ENCODE data around the gene SLC25A43. TPM values are rescaled to one million over a fixed set of nuclear protein-coding genes. Genes with fewer than 3 reads are reported as not detected.
A peak's percentile ranks its signal among the peaks of the same experiment; 100 is the strongest.

SLC25A43 gene
- total RNA-seq, 4 donors from 2014 or later, result 0.87 to 2.7 (median 1.8) TPM

DNA sequence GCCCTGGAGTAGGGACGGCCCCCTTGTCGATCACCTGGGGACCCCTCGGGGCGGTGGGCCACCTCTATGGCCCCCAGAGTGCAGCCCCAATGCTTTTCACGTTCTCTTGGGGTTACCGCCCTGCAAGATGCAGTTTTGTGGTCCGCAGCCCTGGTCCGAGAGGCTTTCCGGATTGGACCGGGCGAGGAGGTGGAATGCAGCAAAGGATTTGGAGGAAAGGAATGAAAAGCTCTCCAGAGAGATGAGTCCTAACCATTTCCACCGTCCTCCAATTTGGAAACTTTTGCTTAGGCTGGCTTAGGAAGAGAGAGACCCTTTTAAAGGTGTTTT is 601 bp downstream of the SLC25A43 start:
- TF ChIP-seq, protein P1, sequence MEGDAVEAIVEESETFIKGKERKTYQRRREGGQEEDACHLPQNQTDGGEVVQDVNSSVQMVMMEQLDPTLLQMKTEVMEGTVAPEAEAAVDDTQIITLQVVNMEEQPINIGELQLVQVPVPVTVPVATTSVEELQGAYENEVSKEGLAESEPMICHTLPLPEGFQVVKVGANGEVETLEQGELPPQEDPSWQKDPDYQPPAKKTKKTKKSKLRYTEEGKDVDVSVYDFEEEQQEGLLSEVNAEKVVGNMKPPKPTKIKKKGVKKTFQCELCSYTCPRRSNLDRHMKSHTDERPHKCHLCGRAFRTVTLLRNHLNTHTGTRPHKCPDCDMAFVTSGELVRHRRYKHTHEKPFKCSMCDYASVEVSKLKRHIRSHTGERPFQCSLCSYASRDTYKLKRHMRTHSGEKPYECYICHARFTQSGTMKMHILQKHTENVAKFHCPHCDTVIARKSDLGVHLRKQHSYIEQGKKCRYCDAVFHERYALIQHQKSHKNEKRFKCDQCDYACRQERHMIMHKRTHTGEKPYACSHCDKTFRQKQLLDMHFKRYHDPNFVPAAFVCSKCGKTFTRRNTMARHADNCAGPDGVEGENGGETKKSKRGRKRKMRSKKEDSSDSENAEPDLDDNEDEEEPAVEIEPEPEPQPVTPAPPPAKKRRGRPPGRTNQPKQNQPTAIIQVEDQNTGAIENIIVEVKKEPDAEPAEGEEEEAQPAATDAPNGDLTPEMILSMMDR (IDR thresholded peaks at IDR 0.05 in 4 of 5, conservative IDR thresholded peaks at IDR 0.05 in 1 of 5), result no peak
- TF ChIP-seq POLR2A (IDR thresholded peaks at IDR 0.05), result no peak
- intact Hi-C loops (cut with DNase I; ENCODE audit: low total_unique reads), result no loop called here
- ATAC-seq (peak in 1 of 2 donors; percentile 21), DNase-seq (no peak)
- no peaks in the 10 kb centered on the region for H3K4me1 ChIP-seq
- H3K9me3 ChIP-seq, result no peaks in the 10 kb centered on the region
- H3K36me3 ChIP-seq, result no peaks in the 10 kb centered on the region
- peak overlapping the region; percentile 44 to 56 (median 52) for H3K4me3 ChIP-seq
- in situ Hi-C loops (cut with MboI; ENCODE audit: low sequenced_read_pairs in 4 of 4), result no loop called here
- H3K27me3 ChIP-seq, result peaks cover 0 to 13% (median 0%) of the 10 kb centered on the region in 3 donors
- peak overlapping the region; percentile 51 to 68 (median 62) for H3K27ac ChIP-seq

DNA sequence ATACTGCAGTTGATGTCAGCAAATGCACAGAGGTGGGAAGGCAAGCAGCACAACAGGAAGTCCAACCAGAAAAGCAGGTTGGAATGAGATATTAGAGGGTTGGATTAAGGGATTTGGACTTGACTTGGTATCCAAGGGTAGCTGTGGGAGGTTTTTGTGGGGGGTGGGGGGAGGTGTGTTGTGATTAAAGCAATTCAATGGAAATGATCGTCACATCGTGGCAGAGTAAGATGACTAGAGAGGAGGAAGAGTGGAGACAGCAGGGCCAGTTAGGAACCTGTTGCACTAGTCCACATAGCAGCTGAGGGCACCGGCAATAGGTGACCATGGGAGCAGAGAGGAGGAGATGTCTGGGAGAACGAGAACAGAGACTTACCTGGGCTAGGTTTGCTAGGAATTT is 2.4 kb downstream of the SLC25A43 start:
- no peaks in the 10 kb centered on the region for H3K9me3 ChIP-seq
- in situ Hi-C loops (cut with MboI; ENCODE audit: low sequenced_read_pairs in 4 of 4), result no loop called here

DNA sequence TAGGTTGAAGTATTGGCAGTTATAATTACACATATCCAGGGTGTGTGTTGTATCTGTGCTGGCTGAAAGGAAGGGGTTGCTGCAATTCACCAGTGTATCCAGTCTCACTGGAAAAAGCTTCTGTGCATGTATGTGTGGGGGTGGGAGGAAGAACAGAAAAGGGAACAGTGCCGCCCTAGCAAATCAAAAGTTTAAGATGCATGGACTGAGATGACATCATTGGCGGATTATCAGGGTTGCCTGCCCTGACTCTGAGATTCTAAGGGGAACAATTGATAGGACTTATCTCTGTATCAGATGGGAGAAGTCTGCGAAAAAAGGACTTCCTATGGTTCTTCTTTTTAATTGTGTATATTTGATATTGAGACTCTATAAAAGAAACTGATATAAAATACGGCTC is 3.5 kb downstream of the SLC25A43 start:
- intact Hi-C loops (cut with DNase I; ENCODE audit: low total_unique reads), result no loop called here

More for the DNA sequence above, 2.4 kb downstream of the SLC25A43 start:
- ATAC-seq, result no peak
- no peak overlapping the region for H3K4me3 ChIP-seq
- TF ChIP-seq, protein P1 (IDR thresholded peaks at IDR 0.05 in 4 of 5, conservative IDR thresholded peaks at IDR 0.05 in 1 of 5), result no peak
- no peak for TF ChIP-seq POLR2A (IDR thresholded peaks at IDR 0.05)
- H3K27me3 ChIP-seq, result peaks cover 0 to 13% (median 0%) of the 10 kb centered on the region in 3 donors
- H3K36me3 ChIP-seq, result no peaks in the 10 kb centered on the region
- no peak for DNase-seq
- H3K27ac ChIP-seq, result no peak overlapping the region
- intact Hi-C loops (cut with DNase I; ENCODE audit: low total_unique reads), result no loop called here
- H3K4me1 ChIP-seq, result no peaks in the 10 kb centered on the region

DNA sequence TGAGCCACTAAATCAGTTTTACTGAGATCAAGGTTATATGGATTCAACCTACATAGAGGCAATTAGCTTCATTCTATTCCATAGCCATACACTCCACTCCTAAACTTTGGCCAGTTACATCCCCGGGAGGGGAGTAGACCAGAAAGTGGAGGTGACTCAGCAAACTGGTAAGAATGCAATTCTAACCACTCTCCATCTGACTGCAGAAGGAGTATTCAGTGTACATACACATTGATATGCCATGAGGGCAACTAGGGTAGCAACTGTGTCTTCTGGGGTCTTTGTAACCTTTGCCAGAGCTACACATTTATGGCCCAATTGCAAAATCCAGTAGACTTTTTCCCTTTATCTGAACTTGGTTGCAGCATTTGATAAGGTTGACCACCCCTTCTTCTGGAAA is 7.6 kb downstream of the SLC25A43 start:
- Histone ChIP-seq H3K27ac (no peak overlapping the region), H3K27me3 (no peaks in the 10 kb centered on the region), H3K9me3 (no peaks in the 10 kb centered on the region), H3K4me1 (no peaks in the 10 kb centered on the region), H3K4me3 (no peak overlapping the region), H3K36me3 (no peaks in the 10 kb centered on the region)
- DNase-seq, result no peak
- TF ChIP-seq, protein P1 (IDR thresholded peaks at IDR 0.05 in 4 of 5, conservative IDR thresholded peaks at IDR 0.05 in 1 of 5), result no peak
- no peak for TF ChIP-seq POLR2A (IDR thresholded peaks at IDR 0.05)
- in situ Hi-C loops (cut with MboI; ENCODE audit: low sequenced_read_pairs in 4 of 4) (no loop called here), intact Hi-C loops (cut with DNase I; ENCODE audit: low total_unique reads) (no loop called here)
- ATAC-seq, result no peak

More for the DNA sequence above, 3.5 kb downstream of the SLC25A43 start:
- Histone ChIP-seq H3K4me1 (no peaks in the 10 kb centered on the region), H3K9me3 (no peaks in the 10 kb centered on the region), H3K36me3 (no peaks in the 10 kb centered on the region), H3K4me3 (no peak overlapping the region), H3K27me3 (peaks cover 0 to 13% (median 0%) of the 10 kb centered on the region in 3 donors), H3K27ac (no peak overlapping the region)
- in situ Hi-C loops (cut with MboI; ENCODE audit: low sequenced_read_pairs in 4 of 4), result no loop called here
- no peak for TF ChIP-seq POLR2A (IDR thresholded peaks at IDR 0.05)
- TF ChIP-seq, protein P1 (IDR thresholded peaks at IDR 0.05 in 4 of 5, conservative IDR thresholded peaks at IDR 0.05 in 1 of 5), result no peak
- DNase-seq (no peak), ATAC-seq (no peak)

DNA sequence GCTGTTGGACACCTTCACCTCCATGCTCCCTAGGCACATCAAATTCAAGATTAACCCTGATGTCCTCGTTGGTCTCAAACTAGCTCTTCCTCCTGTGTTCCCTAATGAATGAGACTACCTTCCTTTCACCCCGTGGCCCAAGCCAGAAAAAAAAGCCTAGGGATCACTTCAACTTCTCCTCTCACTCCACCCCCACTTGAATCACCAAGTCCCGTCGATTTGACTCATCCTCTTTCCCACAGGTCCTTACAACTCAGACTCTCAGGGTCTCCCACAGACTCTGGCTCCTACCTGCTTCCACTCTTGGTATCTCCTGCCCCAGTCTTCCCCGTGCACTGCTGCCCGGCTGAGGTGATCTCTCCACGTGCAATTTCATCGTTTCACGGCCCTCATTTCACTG is 8.5 kb downstream of the SLC25A43 start:
- Histone ChIP-seq H3K9me3 (no peaks in the 10 kb centered on the region), H3K4me3 (no peak overlapping the region), H3K27me3 (no peaks in the 10 kb centered on the region), H3K36me3 (no peaks in the 10 kb centered on the region), H3K27ac (no peak overlapping the region), H3K4me1 (no peaks in the 10 kb centered on the region)
- DNase-seq, result no peak
- in situ Hi-C loops (cut with MboI; ENCODE audit: low sequenced_read_pairs in 4 of 4) (no loop called here), intact Hi-C loops (cut with DNase I; ENCODE audit: low total_unique reads) (no loop called here)
- ATAC-seq, result no peak
- no peak for TF ChIP-seq POLR2A (IDR thresholded peaks at IDR 0.05)
- TF ChIP-seq, protein P1 (IDR thresholded peaks at IDR 0.05 in 4 of 5, conservative IDR thresholded peaks at IDR 0.05 in 1 of 5), result no peak

Data from gastrocnemius medialis (tissue), 4 donors.